Naive B cell (primary cell): ENCODE results near the gene MAML2. TPM values are rescaled to one million over a fixed set of nuclear protein-coding genes. Genes with fewer than 3 reads are reported as not detected.

ENCODE experiments used
- ATAC-seq, 2 donors: fragments of 150-1000 bp; cut with Tn5 transposase; 2 replicates each; pipeline ENCODE4 v1.10.0; 2021; ENCODE audit warnings: low read depth in 2 of 2, mild to moderate bottlenecking in 2 of 2, moderate library complexity in 2 of 2
- DNase-seq: peaks from one replicate; pipeline ENCODE4 v3.0.0; 2022
- H3K27ac Mint-ChIP-seq, 6 donors: one replicate each; pipeline ENCODE4 v1.8.0; 2020 to 2022; ENCODE audit warnings: mild to moderate bottlenecking in 6 of 6, mixed read lengths in 6 of 6, moderate library complexity in 5 of 6, inconsistent platforms in 2 of 6
- H3K27me3 Mint-ChIP-seq, 3 donors: one replicate each; pipeline ENCODE4 v1.8.0; 2021 to 2022; ENCODE audit warnings: mixed read lengths in 3 of 3, mild to moderate bottlenecking in 1 of 3
- H3K36me3 Mint-ChIP-seq, 2 donors: one replicate each; pipeline ENCODE4 v1.8.0; 2020 to 2022; ENCODE audit warnings: mixed read lengths in 2 of 2, inconsistent platforms in 1 of 2, mild to moderate bottlenecking in 1 of 2
- H3K4me1 Mint-ChIP-seq, 3 donors: one replicate each; pipeline ENCODE4 v1.8.0; 2020 to 2022; ENCODE audit warnings: mixed read lengths in 3 of 3, inconsistent platforms in 1 of 3, mild to moderate bottlenecking in 1 of 3, moderate library complexity in 1 of 3
- H3K4me3 Mint-ChIP-seq, 8 donors: one replicate each; pipeline ENCODE4 v1.8.0; 2020 to 2022; ENCODE audit warnings: mild to moderate bottlenecking in 8 of 8, mixed read lengths in 8 of 8, moderate library complexity in 8 of 8, inconsistent platforms in 2 of 8
- H3K9me3 Mint-ChIP-seq, 7 donors: one replicate each; pipeline ENCODE4 v1.8.0; 2020 to 2022; ENCODE audit warnings: mixed read lengths in 7 of 7, mild to moderate bottlenecking in 5 of 7, inconsistent platforms in 2 of 7, moderate library complexity in 1 of 7
- polyA plus RNA-seq, 6 donors: library from polyadenylated mRNA; unstranded; fragments of 300-500 nt; fragmentation: Illumina TruSeq; gene quantifications; one replicate each; pipeline ENCODE4 v1.2.3, GENCODE V29; 2021; ENCODE audit warnings: low read depth in 6 of 6

MAML2 gene
- polyA plus RNA-seq, 6 donors from 2014 or later = 0.06 to 9.0 (median 3.5) TPM

DNA sequence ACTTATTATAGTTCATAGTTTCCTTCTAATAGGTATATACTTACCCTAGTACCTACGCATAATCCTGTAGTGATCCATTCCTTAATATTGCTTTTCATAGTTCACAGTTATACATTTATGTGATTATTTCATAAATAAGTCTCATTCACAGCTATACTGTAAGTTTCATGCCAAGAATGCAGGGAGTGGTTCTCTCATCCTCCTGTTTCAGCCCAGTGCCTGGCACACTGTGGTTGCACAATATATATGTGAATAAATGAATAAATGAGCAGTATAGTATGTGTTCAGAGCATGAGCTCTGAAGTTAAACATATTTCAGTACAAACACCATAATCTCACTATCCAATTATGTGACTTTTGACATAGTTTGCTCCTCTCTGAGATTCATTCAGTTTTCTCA, 115.8 kb downstream of the MAML2 start:
- Mint-ChIP-seq H3K4me1 (peaks cover 44 to 65% (median 49%) of the 10 kb centered on the region in 3 donors), H3K4me3 (no peak overlapping the region), H3K27me3 (no peaks in the 10 kb centered on the region), H3K9me3 (peaks cover 0 to 3% (median 0%) of the 10 kb centered on the region in 7 donors), H3K36me3 (peaks cover 0 to 16% of the 10 kb centered on the region in 2 donors), H3K27ac (peak overlapping the region in 3 of 6 donors; percentile 11 to 78 (median 50))
- DNase-seq = no peak
- ATAC-seq = no peak

DNA sequence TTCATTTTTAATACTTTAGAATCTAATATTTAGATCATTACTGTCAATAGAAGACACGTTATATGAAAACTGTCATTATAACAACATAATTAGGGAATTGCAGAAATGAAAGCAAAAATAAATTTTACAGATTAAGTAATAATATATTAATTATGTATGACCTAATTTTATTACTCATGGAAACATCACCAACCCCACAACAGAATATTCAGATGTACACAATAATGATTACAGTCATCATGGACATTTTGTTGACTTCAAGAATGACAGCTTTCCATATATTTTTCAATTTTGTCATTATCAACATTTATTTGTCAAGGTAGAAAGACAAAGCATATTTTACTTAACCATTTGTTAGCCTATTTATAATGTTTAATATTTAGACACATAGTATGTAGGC, 119.9 kb downstream of the MAML2 start:
- peaks cover 0 to 3% (median 0%) of the 10 kb centered on the region in 7 donors for H3K9me3 Mint-ChIP-seq
- H3K36me3 Mint-ChIP-seq = peaks cover 0 to 8% of the 10 kb centered on the region in 2 donors
- H3K27ac Mint-ChIP-seq = no peak overlapping the region
- peaks cover 43 to 71% (median 48%) of the 10 kb centered on the region in 3 donors for H3K4me1 Mint-ChIP-seq
- DNase-seq = no peak
- H3K4me3 Mint-ChIP-seq = no peak overlapping the region
- ATAC-seq = no peak
- H3K27me3 Mint-ChIP-seq = no peaks in the 10 kb centered on the region

DNA sequence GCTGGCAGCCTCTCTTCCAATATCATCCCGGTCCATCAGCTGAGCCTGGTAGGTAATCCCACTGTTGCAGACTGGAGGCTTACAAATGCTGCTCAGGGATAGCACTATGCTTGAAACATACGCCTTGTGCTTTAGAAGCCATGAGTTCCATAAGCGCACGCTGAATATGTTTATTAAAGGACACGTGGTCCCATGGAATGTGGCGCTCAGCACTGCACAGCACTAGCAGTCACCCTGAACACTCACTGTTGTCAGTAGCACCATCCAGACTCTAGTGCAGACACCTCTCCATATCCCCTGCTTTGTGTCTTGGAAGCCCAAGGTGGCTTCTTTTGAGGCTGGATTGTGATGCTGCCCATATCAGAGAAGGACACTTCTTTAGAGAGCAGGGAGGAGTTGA, 120.9 kb downstream of the MAML2 start:
- H3K27ac Mint-ChIP-seq = peak overlapping the region; percentile 47 to 91 (median 76)
- no peaks in the 10 kb centered on the region for H3K27me3 Mint-ChIP-seq
- peak overlapping the region in 7 of 8 donors; percentile 0 to 68 (median 46) for H3K4me3 Mint-ChIP-seq
- H3K9me3 Mint-ChIP-seq = peaks cover 0 to 3% (median 0%) of the 10 kb centered on the region in 7 donors
- H3K4me1 Mint-ChIP-seq = peaks cover 52 to 70% (median 54%) of the 10 kb centered on the region in 3 donors
- DNase-seq = no peak
- ATAC-seq = no peak
- peaks cover 0 to 8% of the 10 kb centered on the region in 2 donors for H3K36me3 Mint-ChIP-seq

DNA sequence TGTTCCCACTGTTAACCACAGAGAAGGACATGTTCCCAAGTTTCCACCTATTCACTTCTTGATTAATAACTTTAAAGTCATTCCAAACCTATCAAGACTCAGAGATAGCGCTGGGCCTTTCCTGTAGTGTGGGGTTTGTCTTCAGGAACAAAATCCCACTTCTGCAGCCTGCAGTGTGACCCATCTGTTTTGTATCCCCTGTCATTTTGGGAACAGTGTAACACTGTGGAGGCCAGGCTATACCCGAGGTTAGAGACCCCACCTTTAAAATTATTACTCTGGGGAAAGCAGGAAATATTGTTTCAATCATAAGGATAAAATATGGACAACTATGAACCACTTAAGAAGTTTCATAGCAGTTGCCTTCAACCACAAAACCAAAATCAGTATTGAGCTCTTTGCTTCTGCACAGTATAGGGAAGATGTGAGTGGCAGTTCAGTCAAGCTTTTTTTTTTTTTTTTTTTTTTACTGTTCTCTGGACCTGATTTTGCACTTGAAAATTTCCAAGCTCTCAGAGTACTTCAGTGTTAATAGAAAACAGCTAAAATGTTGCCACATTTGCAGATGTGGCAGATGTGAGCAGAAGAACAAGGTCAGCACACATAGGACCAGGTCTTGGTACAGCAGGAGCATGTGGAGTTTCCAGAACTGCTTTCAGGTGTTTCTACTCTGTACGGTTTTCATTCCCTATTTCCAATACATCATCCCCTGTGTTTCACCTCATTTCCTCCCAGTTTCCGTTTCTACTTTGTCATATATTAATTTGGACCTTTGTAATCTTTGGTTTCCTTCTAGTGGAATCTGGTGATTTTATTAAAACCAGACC, 121.5 kb downstream of the MAML2 start:
- DNase-seq (no peak), ATAC-seq (no peak)
- Mint-ChIP-seq H3K27me3 (no peaks in the 10 kb centered on the region), H3K36me3 (peaks cover 0 to 8% of the 10 kb centered on the region in 2 donors), H3K4me3 (peak overlapping the region in 6 of 8 donors; percentile 0 to 57 (median 40)), H3K9me3 (peaks cover 0 to 3% (median 0%) of the 10 kb centered on the region in 7 donors), H3K27ac (peak overlapping the region in 5 of 6 donors; percentile 47 to 91 (median 73)), H3K4me1 (peaks cover 56 to 74% (median 58%) of the 10 kb centered on the region in 3 donors)

DNA sequence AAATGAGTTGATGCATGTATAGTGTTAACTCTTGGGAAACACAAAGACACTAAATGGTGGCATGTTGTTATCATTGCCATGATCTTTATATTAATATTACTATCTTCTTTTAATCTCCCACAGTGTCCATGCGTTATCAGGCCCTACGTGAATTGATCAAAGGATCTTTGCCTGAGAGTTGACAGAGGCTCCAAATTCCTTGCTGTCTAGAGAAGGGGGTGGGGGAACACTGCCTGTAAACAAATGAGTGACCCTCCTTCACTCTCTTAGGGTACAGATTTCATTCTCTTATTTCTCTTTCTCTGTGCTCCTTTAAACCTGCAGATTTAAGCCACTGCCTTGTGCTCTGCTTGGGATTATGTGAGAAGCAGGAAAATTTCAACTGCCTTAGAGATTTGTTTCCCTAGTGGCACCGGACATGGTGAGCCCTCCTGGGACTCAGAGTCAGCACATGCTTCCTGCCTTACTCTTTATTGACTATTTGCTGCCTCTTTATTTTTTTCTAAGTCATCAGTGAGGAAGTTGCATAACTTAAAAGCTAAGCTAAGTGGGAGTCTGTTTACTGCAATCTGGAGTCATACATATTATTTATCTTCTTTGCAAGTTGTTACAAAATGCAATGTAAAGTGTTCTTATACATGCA, 122.9 kb downstream of the MAML2 start:
- Mint-ChIP-seq H3K27ac (peak overlapping the region; percentile 79 to 97 (median 95)), H3K4me1 (peaks cover 67 to 80% (median 68%) of the 10 kb centered on the region in 3 donors)
- no peak for DNase-seq

DNA sequence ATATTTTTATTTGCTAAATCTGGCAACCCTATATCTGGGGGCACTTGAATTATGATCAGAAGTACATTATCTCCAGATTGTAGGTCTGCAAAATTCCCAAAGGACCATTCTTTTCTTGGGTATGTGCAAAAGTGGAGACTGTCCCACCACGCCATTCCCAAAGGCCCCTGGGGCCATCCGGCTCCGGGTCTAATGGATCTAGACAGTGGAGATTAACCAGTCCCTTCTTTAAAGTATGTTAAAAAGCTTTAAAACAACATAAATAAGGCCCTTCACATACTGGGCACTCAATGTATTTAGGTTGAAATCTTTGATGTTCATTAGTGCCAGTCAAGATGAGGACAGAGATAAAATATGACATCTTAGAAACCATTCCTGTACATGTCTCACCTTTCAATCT, 124.1 kb downstream of the MAML2 start:
- H3K27ac Mint-ChIP-seq = peak overlapping the region; percentile 14 to 88 (median 66)
- H3K4me3 Mint-ChIP-seq = peak overlapping the region in 1 of 8 donors; percentile 15
- ATAC-seq = no peak
- peaks cover 0 to under 1% of the 10 kb centered on the region in 2 donors for H3K36me3 Mint-ChIP-seq
- no peaks in the 10 kb centered on the region for H3K27me3 Mint-ChIP-seq
- DNase-seq = no peak
- H3K4me1 Mint-ChIP-seq = peaks cover 61 to 84% (median 63%) of the 10 kb centered on the region in 3 donors
- H3K9me3 Mint-ChIP-seq = no peaks in the 10 kb centered on the region

More for the DNA sequence above, 122.9 kb downstream of the MAML2 start:
- Mint-ChIP-seq H3K27me3 (no peaks in the 10 kb centered on the region), H3K9me3 (peaks cover 0 to 3% (median 0%) of the 10 kb centered on the region in 7 donors), H3K4me3 (peak overlapping the region in 7 of 8 donors; percentile 67 to 91 (median 82)), H3K36me3 (peaks cover 0 to 8% of the 10 kb centered on the region in 2 donors)
- peak in 1 of 2 donors; percentile 12 for ATAC-seq

DNA sequence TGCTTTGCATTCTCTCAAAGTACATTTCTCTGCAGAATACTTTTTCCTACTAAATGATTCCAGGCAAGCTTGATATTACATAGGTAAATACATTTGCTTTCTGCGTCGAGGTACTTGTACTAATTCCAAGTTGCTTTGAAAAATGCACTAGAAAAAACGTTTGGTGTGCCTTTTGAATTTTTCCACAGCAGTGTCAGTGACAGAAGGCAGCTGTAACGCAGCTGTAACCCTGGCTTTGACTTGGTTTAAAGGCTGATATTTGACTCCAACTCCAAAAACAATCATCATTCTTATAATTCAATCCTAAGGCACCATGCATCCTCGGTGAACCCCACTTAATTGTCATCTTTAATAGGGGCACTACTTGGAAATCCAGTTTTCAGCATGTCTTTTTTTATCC, 125.0 kb downstream of the MAML2 start:
- Mint-ChIP-seq H3K4me1 (peaks cover 59 to 81% (median 63%) of the 10 kb centered on the region in 3 donors), H3K36me3 (no peaks in the 10 kb centered on the region), H3K4me3 (no peak overlapping the region), H3K27me3 (no peaks in the 10 kb centered on the region), H3K27ac (peak overlapping the region in 4 of 6 donors; percentile 15 to 94 (median 68)), H3K9me3 (no peaks in the 10 kb centered on the region)
- no peak for DNase-seq
- no peak for ATAC-seq

DNA sequence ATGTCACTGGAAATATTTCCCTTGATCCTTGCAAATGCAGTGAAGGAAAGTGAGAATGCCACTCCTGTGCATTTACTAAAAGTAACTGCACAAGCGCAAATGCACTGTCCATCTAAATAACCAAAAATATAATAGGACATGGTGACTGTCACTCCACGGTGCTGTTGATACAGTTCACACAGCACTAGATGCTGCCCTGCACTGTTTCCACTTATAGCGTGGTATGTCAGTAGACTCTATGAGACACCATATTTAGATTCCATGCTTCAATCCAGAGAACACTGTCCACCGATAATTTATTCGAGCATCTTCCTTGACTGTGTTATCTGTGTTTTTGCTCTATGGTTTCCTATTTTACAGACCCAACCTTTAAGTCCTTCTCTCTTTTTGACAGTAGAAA, 125.8 kb downstream of the MAML2 start:
- Mint-ChIP-seq H3K4me1 (peaks cover 64 to 86% (median 67%) of the 10 kb centered on the region in 3 donors), H3K9me3 (no peaks in the 10 kb centered on the region), H3K27me3 (no peaks in the 10 kb centered on the region), H3K4me3 (peak overlapping the region in 6 of 8 donors; percentile 19 to 72 (median 41)), H3K27ac (peak overlapping the region in 4 of 6 donors; percentile 38 to 96 (median 84)), H3K36me3 (no peaks in the 10 kb centered on the region)
- DNase-seq (no peak), ATAC-seq (no peak)

DNA sequence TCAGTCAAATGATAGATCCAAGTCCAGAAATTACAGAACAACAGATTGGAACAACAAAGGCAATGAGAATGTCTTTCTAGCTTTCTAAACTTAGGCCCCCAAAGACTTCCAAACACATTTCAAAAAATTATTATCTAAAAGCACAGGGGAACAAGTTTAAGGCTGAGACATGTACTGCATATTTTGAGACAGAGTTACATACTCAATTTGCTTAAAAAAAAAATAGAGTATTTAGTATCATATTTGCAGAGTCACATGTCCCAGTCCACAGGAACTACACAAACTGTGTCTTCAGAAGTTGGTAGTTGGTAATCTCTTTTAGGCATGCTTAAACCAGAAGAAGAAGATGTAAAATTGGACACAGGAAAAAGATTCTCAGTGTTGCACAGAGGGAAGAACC, 127.2 kb downstream of the MAML2 start:
- ATAC-seq (peak; percentile 42 to 51), DNase-seq (no peak)
- H3K9me3 Mint-ChIP-seq = no peaks in the 10 kb centered on the region
- H3K4me1 Mint-ChIP-seq = peaks cover 63 to 83% (median 65%) of the 10 kb centered on the region in 3 donors
- H3K36me3 Mint-ChIP-seq = no peaks in the 10 kb centered on the region
- peak overlapping the region; percentile 83 to 99 (median 96) for H3K27ac Mint-ChIP-seq
- H3K27me3 Mint-ChIP-seq = no peaks in the 10 kb centered on the region
- H3K4me3 Mint-ChIP-seq = peak overlapping the region; percentile 41 to 90 (median 66)

DNA sequence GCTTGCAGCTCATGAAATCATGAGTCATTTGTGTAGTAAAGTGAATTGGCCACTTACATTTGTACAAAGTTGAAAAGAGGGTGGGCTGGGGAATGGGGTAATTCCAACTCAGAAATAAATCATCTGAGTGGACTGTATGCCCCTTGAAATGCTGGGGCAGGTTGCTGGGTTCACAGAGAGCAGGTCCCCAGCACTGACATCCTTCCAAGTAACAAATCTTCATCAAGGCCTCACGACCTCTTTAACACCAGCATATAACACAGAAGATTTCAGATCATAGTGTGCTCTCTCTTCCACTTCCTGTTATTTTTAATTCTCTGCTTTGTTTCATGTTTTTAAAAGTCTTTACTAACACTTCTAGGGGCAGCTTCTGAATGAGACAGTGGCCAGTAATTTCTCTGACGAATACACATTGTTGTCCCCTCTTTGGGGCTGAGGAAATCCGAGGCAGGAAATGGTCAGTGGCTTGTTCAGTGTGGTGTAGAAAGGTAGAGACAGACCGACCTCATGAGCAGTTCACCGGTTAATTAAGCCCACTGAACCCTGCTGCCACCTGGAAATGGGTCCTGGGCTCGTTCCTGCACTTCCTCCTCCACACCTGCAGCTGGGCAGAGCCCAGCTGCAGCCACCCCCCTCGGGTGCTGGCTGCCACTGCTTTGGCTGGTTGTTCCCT, 127.7 kb downstream of the MAML2 start:
- no peaks in the 10 kb centered on the region for H3K27me3 Mint-ChIP-seq
- H3K27ac Mint-ChIP-seq = peak overlapping the region; percentile 83 to 99 (median 96)
- no peaks in the 10 kb centered on the region for H3K36me3 Mint-ChIP-seq
- H3K4me1 Mint-ChIP-seq = peaks cover 59 to 77% (median 62%) of the 10 kb centered on the region in 3 donors
- no peaks in the 10 kb centered on the region for H3K9me3 Mint-ChIP-seq
- ATAC-seq (peak; percentile 90 to 91), DNase-seq (peak; percentile 81)
- peak overlapping the region; percentile 41 to 90 (median 66) for H3K4me3 Mint-ChIP-seq

DNA sequence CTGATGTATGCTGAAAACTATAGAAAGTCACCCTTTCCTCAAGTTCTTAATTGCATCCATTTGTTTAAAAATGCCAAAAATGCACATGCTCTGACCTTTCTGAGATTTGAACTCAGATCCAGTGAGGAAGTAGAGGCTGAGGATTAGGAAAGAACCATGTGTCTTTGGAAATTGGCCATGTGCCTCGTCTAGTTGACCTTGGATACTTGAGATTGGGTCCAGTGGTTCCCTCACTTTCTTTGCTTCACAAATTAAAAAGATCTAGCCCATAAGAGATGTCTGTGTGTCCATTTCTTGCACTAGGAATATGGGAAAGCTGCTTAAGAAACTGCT, 128.3 kb downstream of the MAML2 start:
- H3K4me3 Mint-ChIP-seq = peak overlapping the region in 7 of 8 donors; percentile 42 to 90 (median 72)
- no peak for ATAC-seq
- H3K27me3 Mint-ChIP-seq = no peaks in the 10 kb centered on the region
- no peaks in the 10 kb centered on the region for H3K36me3 Mint-ChIP-seq
- H3K9me3 Mint-ChIP-seq = no peaks in the 10 kb centered on the region
- DNase-seq = no peak
- peaks cover 54 to 72% (median 57%) of the 10 kb centered on the region in 3 donors for H3K4me1 Mint-ChIP-seq
- H3K27ac Mint-ChIP-seq = peak overlapping the region; percentile 83 to 99 (median 96)

DNA sequence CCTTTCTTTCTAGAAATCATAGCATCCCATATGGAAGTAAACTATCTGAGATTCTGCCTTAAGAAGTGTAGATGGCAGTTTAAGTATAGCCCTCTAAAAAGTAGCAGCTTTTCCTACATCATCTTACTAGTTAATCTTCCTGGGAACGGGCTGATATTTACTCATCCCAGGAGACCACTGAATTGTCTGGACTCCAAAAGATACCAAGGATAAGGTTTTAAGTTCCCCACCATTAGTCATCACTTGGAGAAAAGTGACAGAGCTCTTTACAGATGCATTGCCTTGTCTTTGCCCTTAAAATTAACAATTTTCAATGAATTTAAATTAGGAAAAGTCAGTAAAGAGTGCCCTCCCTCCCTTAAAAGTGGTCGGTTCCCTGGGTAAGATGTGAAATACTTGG, 129.5 kb downstream of the MAML2 start:
- no peaks in the 10 kb centered on the region for H3K36me3 Mint-ChIP-seq
- no peak overlapping the region for H3K4me3 Mint-ChIP-seq
- H3K9me3 Mint-ChIP-seq = no peaks in the 10 kb centered on the region
- peaks cover 57 to 68% (median 63%) of the 10 kb centered on the region in 3 donors for H3K4me1 Mint-ChIP-seq
- peak overlapping the region; percentile 14 to 92 (median 35) for H3K27ac Mint-ChIP-seq
- DNase-seq (no peak), ATAC-seq (no peak)
- H3K27me3 Mint-ChIP-seq = no peaks in the 10 kb centered on the region

DNA sequence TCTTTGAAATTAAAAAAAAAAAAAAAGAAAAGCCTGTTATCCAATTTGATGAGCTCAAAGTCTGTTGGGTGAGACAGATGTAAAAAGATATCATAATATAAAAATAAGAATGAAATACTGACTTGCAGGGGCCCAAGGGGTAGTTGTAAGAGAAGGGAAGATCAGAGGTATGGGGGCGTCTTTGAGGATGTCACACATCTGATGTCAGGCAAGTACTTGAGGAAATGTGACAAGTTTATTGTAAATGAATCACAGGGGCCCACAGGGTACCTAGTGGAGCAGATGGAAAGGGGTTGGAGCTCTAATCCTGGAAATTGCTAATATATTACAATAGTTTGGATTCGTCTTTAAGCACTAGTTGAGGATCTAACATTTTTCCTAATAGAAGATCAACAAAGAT, 131.6 kb downstream of the MAML2 start:
- DNase-seq = no peak
- Mint-ChIP-seq H3K4me3 (peak overlapping the region in 6 of 8 donors; percentile 0 to 75 (median 56)), H3K9me3 (no peaks in the 10 kb centered on the region), H3K4me1 (peaks cover 57 to 72% (median 66%) of the 10 kb centered on the region in 3 donors), H3K36me3 (no peaks in the 10 kb centered on the region), H3K27me3 (no peaks in the 10 kb centered on the region), H3K27ac (peak overlapping the region; percentile 53 to 94 (median 88))
- ATAC-seq = no peak
